HG02943 (cell line): ENCODE measurements around the gene B3GAT2.

Experiments used
- ATAC-seq: cut with Tn5 transposase; IDR thresholded peaks from one replicate; pipeline ENCODE4 v1.9.1; 2021; ENCODE audit warnings: mild to moderate bottlenecking, low read depth, moderate library complexity; ENCODE audit not compliant: unreplicated experiment

B3GAT2 gene

DNA sequence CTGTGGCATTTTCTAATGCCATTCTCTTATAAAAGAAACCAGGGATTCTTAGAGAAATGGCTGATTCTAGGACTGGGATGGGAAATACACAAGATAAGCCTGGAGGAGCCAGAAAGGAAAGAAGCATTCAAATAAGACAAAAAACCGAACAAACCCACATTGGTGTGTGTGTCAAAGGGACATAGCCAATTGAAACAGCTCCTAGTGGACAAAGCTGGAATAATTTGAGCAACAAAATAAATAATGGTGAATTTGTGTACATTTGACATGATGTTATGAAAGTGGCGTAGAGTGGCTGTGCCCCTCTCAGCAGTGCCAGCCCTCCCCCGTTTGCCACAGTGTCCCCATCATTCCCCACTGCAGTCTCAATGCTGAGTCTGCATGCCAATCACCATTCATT is 55.5 kb downstream of the B3GAT2 start:
- no peak for ATAC-seq

DNA sequence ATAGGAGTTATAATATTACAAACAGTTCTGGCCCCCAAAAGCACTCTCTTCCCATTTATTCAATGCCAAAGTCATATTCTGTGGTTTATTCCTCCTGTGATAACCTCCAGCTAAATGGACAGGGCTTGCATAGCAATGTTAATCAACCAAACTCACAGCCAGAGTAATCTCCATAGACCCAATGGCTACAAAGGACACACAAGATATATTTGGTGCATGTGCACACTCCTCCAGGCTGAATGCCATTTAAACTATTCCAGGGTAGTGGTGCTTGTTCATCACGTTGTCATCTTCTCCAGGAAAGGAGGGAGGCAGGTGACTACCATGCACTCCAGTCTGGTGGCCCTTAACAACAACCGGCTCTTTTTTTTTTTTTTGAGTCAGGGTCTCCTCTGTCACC is 56.8 kb downstream of the B3GAT2 start:
- no peak for ATAC-seq

DNA sequence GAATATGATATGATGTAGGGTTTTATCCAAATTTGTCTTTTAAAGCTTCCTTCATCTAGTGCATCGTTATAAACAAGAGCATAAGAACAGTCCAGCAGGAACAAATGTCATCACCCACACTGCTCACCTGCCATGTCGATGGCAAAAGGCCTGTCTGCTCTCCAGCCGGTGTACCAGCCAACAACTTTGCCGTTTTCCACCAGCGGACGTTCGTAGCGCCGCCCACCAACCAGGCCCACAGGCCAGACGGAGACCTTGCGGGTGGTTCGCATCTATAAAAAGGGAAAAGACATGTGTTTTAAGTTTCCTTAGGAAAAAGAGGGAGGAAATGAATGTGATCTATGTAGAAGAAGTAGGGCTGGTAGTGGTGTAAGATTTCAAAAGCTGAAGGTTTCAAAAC is 62.9 kb downstream of the B3GAT2 start:
- no peak for ATAC-seq

DNA sequence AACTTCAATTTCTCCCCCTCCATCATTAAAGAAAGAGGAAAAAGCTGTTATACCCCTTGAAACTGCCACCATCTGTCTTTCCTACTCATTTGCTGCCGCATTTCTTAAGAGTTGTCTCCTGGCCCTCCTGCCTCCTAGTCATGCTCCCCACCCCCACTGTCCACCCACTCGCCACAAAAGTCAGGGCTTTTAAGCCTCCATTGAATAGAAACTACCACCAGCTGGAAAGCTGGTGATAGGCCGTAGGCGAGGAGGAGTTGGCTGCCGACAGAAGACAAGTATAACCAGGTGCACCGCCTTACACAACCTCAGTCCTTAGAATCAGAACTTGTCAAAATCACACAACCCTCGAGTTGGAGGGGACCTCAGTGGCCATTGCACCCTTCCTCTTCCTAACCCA is 67.6 kb downstream of the B3GAT2 start:
- ATAC-seq: no peak

DNA sequence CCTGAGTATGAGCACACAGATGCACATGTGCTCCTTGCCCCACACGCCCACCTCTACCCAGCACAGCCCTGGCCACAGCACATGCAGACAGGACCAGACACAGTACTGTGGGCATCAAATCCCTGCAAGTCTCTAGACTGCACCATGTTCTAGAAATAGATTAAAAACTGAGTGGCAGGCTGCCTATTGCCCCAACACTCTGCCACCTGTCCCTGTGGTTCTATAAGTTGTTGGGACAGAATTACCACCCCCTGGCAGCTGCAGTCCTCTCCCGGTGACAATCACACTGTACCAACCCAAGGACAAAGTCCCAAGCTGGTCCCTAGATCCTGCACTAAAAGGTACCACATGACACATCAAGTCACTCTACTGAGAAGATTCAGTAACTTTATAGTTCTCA is 70.2 kb downstream of the B3GAT2 start:
- no peak for ATAC-seq

DNA sequence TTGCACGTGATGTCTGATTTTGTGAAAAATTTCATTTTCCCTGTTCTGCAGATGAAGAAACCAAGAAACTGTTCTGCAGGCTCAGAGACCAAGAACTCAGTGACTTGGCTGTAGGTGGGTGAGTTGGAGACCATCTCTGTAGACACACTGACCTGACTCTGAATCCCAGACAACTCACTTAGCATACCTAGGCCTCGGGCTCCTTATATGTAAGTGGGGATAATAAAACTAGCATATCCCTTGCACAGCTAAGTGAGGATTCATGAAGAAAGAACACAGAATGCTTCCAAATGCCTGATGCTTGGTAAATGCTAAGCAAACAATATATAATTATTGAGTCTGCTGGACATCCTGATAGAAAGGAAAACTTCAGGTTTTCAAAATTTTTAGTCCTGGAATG is 70.8 kb downstream of the B3GAT2 start:
- ATAC-seq: no peak

DNA sequence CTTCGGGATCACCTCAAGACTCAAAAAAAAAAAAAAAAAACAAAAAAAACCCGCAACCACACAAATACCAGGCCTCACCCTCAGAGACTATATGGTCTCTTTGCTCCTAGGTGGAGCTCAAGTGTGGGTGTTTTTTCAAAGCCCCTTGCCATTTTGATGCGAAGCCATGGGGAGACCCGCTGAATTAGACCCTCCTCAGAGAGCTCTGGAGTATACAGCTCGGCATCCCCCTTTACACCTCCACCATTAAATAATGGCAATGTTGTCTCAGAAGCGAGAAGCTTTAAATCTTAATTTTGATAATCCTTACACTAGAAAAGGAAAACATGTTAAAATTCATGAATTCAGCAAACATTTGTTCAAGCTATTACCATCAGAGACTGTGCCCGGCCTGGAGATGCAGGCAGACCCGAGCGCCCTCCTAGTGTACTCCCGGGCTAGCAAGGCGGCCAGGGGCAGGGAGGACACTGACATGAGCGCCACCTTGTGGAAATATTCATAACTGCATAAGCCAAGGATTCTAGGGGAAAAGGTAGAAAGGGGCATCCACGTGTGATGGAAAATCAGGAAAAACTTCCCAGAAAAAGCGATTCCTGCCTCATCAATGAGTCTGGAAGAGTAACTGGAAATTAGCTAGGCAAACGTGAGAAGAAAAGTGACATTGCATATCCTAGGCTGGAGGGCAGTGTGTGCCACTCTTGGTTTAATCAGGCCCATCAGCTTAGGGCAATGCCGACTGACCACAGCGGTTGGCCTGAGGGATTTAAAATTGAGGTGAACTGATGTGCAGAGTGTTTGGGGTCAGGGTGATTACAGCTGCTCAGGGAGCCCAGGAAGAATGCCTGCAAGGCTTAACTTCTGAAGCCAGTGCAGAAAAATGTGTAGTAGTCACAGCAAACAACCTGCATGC is 72.5 kb downstream of the B3GAT2 start:
- peak; percentile 66 for ATAC-seq

DNA sequence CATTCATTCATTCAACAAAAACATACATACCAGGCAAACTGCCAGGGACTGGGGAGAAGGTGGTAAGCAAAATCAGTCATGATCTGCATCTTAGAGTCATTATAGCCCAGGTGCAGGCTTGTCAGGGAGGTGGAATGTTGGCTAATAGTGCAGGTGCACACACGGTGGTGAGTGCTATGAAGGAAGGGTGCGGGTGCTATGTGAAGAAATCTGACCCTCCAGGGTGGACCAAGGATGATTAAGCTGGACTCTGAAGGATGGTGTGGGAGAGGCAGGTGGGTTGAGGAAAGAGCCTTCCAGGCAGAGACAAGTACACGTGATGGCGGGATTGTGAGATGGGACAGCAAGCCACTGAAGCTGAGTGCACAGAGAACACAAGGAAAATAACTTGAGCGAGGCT is 77.4 kb downstream of the B3GAT2 start:
- ATAC-seq: no peak

DNA sequence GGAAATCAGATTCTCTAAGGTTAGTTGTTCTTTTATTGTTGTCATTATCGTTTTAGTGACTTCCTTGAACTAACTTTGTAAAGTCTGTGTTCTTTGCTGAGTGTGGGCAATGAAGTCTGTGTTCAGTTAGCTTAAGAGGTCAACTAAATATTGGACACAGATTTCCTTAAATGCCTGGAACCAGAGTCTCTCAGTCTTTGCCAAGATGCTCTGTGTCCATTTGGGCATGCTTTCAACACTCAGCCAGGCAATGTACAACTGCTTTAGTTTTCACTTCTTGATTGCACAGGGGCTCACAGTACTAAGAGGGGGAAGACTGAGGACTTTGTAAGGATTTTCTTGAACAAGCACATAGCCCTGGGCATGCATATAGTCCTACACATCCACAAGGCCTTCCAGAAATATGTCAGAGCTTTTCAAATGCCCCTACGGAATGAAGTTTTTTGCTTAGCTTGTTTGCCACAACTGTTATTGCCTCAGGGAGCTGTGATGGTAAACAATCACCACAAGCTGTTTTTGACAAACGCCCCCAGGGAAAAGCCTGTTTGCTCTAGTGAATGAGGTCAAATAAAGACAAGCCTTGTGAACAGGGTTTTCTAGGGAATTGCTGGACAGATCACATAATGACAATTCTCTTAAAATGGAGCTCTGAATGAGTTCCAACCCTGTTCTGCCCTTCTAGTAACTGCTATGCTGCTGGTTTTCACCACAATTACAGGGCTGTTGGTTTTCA is 82.5 kb downstream of the B3GAT2 start:
- ATAC-seq: no peak

DNA sequence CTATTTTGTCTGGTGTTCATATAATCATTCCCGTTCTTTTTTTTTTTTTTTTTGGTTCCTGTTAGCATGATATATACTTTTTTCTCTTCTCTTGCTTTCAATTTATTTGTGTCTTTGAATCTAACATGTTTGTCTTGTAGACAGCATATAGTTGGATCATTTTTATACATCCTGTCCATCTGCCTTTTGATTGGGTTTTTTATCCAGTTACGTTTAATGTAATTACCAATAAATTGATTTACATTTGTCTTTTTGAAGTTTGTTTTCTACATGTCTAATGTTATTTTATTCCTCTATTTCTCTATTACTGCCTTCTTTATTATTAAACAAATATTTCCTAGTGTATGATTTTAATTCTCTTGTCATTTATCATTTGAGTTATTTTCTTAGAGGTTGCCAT is 84.4 kb downstream of the B3GAT2 start:
- no peak for ATAC-seq

DNA sequence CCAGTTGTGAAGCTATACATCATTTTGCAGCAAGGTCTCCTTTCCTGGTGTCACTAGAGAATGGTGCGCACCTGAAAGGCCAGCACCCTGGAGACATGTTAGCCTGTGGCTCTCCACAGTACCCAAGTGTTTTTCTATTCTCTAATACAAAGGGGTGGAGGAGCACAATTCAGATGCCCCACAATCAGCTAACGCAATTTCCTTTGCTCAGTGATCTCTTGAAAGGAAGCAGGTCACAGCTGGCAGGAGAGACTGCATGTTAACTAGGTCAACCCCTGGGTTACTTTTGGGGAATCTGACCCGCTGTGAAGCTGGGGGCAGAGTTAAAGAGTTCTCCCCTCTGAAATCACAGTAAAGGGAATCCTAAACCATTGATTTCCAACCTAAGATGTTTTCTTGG is 92.5 kb downstream of the B3GAT2 start:
- no peak for ATAC-seq

DNA sequence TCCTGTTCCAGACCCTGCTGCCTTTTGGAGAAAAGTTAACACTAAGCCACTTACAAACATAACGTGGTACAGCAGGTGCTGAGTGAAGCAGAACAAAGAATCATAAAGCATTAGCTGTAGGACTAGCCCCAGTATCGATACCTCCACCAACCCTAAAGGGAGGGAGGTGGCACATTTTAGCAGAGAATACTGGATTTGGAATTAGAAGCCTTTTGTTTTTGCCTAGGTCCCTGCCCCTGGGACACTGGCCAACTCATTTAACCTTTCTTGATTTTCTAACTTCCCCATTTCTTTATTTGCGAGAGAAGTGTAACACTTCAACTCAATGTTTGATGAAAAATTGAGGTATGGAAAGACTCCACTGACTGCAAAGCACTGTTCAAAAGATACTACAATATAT is 93.5 kb downstream of the B3GAT2 start:
- ATAC-seq: no peak

DNA sequence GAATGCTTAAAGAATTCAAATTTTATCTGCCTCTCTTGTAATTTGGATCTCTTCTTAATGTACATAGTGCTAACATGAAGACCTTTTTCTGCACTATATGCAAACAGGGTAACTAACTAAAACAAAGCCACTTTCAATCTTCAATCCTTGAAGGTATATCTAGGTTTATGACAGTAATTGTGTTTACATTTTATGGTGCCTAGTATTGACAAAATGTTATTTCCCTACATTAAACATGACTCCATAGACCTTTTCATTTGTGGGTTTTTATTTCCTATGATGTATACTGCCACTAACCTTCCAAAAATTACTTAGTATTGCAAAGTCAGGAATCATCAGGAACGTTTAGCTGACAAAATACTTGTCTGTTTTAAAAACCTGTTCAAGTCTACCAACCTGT is 95.9 kb downstream of the B3GAT2 start:
- no peak for ATAC-seq

DNA sequence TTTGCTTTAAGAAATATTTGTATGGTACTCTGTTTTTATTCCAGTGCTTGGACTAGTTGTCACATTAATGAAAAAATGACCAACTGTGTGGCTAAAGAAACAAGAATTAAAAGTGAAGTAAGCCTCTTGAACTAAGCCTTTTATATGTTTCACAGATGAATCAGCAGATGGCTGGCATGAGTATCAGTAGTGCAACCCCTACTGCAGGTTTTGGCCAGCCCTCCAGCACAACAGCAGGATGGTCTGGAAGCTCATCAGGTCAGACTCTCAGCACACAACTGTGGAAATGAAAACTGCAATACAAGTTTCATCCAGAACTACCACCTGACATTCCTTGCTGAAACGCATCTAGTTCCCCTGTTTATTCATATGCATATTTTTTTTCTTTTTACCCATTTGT is 96.8 kb downstream of the B3GAT2 start:
- no peak for ATAC-seq

DNA sequence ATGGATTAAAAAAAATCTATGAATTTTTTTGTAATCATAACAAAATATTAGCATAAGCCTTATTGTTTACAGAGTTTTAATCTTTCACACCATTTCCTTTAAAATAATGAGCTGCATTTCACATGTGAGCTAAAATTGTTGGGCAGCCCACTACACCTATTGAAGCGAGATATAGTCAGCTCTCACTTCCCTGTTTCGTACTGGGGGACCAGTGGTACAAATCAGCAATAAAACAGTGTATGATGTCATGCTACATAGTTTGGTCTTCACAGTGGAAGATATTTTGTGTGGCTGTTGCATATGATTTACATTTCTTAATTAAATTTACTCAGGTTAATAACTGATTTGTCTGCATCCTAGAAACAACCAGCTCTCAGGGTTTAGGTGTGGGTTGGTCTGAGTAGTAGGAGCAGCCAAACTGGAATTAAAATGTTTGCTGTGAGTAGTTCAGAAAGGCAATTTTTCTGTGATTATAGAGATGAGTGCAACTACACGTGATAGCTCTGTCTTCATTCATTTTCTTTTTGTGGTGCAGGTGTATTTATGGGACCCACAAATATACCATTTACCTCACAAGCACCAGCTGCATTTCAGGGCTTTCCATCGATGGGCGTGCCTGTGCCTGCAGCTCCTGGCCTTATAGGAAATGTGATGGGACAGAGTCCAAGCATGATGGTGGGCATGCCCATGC is 99.3 kb downstream of the B3GAT2 start:
- ATAC-seq: peak; percentile 99

DNA sequence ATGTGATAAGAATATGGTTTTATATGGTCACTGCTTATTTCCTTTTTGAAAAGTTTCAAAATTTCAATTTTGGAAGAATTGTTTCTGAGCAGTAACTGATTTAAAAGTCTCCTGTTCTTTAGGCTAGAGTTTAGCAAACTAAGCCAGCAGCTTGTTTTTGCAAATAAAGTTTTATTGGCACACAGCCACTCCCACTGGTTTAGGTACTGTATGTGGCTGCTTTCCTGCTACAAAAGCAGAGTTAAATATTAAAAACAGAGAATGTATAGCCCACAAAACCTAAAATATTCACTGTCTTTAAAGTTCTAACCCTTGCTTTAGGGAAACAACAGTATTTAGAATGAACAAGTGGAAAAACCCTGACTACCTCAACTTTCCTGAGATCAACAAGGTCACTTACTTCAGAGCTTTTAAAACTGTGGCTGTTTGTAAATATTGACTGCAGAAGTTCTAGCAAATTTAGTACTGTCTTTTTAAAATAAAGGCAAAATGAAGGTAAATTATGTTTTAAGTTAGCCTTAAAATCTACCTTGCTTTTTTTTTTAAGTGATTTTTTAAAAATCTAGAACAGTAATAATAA is 104.1 kb downstream of the B3GAT2 start:
- no peak for ATAC-seq

DNA sequence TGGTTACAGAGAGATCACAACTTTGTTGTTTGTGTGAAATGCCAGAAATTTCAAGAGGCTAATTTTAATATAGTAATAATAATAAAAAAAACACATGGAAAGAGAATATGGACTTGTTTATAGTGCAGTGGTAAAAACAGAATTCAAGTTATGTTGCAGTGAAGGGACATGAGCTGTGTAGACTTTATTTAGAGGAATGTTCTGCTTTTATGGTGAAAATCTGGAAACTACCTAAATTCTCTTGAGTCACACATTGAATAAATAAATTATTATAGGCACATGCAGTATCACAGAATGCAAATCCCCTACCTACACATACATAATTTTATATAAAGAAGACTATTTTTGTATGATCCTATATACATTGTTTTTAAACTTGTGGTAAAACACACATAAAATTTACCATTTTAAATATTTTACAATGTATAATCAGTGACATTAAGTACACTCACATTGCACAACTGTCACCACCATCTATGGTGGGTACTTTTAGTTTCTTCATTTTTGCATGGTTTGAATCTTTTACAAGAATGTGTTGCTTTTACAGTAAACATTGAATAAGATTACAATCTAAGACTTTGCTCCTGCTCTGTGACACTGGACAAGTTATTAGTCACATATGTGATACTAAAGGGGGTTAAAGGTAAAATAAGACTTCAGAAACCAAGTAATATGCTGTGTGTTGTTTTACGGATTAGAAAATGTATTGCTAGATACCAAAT is 107.4 kb downstream of the B3GAT2 start:
- no peak for ATAC-seq

DNA sequence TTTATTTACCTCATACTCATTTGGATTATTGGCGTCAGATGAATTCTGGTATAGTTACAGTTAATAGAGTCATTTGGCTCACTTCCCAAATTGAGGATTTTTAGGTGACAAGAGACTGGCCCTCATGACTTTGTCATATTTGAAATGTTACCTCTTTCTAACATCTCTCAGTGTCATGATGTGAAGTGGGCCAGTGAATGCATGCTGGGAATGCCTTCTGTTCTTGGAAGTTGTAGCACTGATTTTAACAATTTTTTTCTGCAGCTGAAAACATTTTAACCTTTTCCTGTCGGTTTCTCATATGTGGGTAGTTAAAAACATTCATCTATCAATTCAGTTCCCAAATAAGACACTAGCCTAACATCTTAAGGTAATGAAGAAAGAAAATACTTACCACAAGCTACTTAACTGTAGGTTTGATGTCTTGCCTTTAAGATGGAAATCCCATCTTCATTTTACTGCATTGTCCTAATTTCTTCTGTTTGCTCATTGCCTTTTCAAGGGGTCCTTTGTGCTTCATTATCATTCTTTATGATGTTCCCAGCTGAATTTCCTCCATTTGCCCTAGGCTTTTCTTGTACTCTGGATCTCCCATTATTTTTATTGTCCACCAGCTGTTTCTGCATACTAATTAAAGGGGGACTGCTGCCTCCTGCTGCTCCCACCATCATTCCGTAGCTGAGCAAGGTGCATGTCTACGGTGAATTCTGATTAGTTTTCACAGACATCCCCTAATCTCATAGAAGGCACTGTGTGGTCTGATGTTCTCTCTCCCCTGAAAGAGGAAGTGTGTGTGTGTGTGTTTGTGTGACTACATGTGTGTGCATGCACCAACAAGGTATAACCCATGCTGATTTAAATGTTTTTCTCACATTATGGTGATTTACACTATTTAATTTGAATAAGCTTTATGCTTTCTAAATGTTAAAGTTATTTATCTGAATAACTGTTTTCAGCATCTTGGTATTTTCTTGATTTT is 109.5 kb downstream of the B3GAT2 start:
- ATAC-seq: no peak

DNA sequence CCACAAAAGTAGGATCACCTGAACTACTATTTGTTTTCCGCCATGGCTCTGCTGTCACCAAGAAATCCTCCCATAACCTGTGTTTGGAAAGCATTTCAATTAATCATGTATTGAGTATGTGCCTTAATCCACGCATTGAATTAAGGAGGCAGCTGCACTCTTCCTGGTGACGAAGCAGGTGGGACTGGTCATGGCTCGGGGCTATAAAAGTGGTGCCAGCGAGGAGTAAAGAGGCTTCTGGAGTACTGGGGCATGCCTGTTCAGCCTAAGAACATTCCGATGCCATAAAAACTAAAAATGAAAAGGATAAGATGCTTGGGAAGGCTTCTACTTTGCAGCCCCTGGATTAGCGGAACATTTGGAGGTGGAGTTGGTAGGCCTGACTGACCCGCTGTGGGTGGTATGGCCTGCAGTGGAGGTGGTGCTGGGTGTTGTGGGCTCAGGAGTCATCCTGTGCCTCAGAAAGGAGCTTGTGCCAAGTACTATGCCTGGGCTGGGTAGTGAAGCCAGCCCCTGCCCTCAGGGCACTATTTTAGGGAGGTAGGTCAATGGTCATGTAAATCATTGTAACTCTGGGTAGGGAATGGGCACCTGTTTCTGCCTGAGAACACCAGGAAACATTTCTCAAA is 110.5 kb downstream of the B3GAT2 start:
- no peak for ATAC-seq
